ENCODE data around the gene FGGY.

The FGGY gene

DNA sequence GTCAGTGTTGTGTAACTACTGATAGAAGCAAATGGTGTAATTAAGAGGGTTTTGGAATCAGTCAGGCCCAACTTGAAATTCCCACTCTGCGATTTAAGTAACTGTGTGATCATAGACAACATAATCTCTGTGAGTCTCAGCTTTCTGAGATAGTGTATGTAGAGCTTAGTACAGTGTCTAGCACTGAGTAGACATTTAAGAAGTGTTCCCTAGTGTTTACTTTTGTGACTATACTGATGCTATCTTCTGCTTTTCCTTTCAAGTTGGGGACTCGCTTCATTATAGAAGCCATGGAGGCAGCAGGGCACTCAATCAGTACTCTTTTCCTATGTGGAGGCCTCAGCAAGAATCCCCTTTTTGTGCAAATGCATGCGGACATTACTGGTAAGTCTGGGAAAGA is 370.1 kb downstream of the FGGY start:
- DNase-seq, result no peak

DNA sequence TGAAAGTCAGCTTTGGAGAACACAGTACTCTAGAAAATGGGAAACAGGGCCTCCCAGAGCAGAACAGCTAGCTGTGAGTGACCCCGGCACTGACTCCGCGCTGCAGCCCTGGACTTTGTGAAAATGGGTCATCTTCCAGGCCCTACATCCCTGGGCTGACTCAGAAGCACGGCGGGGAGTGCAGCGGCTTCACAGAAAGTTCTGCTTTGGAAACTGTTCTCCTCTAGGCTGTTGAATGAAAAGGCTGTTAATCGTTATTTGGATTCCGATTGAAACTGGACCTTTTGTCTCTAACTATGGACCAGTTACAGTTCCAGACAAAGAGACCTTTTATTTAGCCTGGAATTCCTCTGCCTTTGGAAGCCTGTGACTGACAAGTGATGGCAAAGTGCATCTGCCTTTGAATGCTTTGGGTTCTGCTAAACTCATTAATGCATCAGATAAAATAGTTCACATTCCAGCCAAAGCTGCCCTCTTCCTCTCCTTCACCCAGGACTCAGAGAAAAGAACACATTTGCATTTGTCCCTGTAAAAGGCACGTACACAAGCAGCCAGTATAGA is 372.9 kb downstream of the FGGY start:
- no peak for DNase-seq

DNA sequence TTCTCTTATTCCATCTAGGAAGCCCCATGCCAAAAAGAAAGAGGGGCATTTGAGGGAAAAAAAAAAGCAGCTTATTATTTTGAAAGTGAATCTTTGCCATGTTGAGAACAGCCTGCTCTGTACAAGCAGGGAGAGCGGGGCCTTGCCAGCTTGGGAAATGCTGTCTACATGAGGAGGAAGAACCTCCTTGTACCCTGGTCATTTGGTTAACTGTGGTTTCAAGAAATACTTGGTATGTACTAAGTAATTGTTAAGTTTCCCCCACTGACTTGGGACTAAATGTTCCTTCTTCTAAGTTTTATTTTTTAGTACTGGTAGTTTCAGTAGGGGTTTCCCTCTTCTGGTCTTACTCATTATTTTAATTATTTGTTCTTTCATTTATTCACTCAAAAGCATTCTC is 373.8 kb downstream of the FGGY start:
- DNase-seq, result no peak

DNA sequence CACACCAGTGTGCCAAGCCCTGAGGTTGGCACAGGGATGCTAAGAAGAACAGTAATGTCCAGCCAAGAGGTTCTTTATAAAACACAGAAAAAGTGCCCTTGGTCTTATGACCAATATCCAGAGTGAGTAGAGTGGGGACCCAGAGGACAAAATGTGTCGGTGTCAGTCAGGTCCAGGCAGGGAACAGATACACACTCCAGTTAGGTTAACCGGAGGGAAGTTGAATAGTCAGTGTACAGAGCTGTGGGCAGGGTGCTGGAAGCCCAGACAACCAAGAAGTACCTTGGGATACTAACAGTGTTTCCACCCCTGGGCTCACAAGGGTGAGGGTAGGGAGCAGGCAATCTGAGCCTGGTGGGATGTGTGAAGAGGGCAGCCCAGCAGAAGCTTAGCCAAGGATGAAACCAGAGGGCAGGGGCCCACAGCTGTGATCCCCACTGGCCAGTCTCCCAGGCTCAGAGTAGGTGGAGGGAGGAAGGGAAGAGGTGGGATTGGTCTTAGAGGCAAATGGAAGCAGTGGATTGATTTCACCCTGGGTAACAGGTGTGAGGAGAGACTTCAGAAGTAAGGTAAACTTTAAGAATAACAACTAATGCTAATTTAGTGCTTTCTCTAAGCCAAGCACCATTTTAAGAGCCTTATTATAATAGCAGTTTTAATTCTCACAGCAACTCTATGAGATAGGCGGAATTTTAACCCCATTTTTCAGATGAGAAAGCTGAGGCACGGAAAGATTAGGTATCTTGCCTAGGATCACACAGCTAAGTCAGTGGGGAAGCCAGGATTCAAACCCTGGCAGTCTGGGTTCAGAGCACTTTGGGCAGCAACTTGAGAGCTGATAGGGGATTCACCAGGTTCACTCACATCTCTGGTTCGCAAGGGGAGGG is 374.4 kb downstream of the FGGY start:
- no peak for DNase-seq

DNA sequence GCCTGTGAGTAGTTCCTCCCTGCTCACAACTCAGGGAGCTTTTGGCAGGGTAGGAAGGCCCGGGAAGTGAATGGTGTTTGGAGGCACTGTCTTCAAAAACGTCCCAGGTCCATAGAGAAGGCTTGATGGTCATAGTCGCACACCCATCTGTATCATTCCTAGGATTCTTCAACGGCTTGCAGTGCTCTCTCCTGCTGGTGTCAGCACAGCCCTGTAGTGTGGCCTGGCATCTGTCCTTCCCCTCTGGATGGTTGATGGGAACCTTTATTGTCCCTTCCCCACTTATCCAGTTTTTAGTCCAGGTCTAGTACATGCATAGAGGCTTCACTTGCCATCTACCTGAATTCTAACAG is 375.0 kb downstream of the FGGY start:
- no peak for DNase-seq

DNA sequence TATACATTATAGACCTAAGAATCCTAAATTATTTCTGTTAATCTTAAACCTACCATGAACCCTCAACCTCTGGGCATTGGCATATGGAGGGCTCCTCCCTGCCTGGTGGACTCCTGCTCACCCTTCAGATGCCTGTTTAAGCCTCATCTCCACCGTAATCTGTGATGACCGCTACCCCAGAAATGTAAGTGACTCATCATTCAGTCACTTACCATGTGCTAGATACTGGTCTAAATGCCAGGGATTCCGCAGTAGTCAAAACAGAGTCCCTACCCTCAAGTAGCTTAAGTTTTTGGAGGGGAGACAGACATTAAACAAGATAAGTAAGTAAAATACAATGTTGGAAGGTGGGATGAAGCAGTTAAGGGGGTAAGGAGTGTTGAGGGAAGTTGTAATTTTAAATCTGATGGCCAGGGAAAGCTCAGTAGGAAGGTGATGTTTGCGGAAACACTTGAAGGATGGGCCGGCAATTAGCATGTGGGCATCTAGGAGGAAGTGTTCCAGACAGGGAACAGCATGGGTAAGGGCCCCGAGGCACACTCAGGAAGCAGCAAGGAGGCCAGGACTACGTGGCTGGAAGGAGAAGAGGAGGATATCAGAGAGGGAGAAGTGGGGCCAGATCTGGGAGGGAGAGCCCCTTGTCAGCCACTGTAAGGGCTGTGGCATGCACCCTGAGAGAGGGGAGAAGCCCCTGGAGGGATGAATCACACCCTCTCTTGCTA is 376.1 kb downstream of the FGGY start:
- no peak for DNase-seq

DNA sequence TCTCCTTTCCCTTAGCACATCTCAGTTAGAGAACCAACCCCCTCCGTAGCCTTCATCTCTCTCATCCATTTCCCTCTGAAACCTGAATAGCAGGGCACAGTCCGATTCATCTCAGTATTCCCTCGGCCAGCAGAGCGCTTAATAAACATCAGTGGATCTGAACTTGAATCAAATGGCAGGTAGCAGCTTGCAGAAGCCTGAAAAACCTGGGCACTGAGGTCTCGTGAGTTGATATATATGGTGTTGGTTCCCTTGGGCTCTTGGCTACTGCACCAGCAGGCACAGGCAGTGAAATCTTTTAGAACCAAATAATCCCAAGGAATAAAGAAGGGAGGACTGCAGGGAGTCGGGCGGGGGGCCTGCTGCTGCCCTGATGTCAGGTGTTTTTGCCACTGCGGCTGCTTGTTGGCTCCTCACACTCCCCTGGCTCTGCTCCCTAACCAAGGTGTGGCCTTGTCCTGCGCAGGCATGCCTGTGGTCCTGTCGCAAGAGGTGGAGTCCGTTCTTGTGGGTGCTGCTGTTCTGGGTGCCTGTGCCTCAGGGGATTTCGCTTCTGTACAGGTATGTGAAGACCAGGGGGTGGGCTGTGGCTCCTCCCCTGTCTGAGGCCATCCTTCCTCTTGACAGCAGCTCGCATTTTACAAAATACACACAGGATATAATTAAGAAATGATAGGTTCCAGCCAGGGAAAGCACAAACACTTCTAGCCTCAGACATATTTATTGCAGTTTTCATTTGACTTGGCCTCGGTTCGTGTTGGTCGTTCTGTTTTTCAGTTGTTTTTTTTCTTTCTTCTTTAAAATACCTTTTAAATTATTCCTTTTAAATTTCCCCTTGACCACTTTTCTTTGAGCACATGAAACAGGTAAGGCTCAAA is 376.9 kb downstream of the FGGY start:
- DNase-seq, result no peak

DNA sequence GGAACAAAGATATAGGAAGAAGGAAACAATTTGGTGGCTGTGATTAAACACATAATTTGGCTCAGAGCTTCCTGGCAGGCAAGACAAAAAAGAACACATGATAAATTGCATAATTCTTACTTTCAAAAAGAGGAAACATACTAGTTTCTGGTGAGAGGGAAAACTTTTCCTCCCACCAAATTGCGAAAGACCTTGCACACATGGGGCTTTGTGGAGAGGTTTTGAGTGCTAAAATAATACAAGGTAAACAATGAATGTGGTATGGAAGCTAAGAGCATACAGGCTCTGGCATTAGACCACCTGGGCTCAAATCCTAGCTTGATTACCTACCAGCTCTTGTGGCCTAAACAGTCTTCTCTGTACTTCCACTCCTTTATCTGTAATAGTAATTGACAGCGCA is 377.7 kb downstream of the FGGY start:
- no peak for DNase-seq

DNA sequence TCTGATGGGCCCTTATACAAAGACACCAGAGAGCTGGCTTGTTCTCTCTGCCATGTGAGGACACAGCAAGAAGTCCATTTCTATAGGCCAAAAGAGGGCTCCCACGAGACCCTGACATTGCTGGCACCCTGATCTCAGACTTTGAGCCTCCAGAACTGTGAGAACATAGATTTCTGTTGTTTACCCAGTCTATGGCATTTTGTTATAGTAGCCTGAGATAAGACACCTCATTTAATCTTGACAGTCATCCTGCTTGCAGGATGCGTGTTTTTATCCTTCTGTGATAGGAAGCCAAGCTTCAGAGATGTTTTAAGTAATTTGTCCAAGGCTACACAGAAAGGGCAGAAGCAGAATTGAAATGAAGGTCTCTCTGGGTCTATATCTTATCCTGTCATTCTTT is 379.0 kb downstream of the FGGY start:
- DNase-seq, result no peak

DNA sequence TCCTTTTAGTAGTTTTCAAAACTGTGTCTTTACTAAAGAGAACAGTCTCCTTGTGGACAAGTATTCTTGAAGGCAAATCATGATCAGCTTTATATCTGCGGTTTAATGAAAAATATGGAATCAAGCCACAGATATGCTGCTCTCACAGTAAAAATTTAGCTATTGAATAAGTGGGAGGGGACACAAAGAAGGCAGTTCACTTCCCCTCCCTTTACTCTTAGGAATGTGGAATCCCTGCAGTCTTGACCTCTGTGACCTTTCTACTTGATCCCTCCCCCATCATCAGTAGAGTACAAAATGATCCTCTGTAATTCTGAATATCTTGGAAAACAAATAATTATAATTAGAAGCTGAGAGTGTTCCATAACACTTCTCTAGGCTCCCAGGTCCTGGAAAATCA is 381.1 kb downstream of the FGGY start:
- no peak for DNase-seq

DNA sequence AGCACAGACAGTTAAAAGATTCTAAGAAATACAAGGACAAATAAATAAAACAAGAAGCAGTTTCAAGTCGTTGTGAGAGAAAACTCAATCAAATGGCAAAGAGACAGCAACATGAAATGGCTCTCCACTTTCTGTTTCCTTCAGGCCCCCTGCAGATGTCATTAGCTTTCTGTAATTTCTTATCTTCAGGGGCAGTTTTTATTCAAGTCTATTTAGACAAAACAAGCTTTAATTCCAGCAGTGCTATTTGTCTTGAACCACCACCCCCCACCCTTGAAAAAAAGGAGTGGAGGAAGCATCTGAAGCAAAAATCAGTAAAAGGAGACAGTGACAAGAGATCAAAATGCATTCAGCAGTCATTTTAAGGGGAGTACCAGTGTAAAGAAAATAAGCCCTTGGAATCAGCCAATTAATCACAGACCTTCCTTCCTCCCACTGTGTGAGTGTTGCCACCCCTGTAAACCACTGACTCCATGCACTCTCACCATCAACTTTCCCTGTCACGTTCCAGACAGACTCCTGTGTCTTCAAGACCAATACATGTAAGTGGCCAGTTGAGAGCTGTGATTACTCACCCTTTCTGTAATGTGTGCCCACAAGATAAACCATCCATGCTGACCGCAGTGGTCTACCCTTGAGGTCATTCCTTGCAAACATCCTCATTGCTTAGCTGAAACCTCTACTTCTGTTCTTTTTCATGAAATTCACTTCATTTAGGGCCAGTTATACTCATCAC is 381.8 kb downstream of the FGGY start:
- DNase-seq, result no peak

DNA sequence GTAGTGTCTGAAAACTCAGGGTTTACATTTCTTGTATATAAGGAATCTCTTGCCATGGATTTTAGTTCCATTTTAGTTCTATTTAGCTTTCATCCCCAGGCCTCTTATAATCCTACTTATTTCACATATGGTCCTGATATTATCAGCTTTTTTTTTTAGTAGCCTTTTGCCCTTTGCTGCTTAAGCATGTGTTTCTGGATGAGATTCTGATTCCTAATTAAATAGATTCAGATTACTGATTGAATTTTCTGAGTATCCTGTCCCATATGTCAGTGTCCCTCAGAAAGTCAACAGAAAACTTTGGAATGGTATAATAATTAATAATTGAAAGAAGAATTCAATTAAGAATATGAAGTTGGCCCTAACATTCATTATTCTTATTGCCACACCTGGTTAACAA is 383.1 kb downstream of the FGGY start:
- peak; percentile 84 for DNase-seq

DNA sequence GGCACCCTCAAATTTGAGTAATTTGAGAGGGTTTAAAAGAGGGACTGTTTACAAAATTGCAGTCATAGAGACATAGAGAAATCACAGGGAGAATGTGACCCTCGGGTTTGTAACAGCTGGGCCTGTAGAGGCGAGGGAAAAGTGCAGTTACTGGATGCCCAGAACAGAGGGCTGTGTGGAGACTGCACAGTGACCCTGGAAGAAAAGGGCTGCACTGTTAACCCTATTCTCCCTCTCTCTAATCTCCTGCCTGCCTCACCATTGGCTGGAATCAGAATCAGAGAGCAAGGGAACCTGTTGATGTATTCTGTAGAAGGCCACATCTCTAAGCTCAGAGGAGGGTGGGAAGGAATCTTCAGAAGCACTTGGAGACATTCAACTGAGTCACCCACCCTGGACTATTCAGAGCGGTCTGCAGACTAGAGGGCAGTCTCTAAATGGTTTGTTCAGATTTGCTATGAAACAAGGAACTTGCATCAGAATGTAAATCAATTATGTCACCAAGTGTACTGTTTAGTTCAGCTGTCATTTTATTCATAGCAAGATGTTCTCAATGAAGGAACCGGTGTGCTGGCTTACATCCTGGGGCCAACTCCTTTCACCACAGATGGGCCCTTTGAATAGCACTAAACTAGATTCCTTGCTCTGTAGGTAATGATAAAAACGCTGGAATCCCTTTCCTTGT is 385.6 kb downstream of the FGGY start:
- DNase-seq, result no peak

DNA sequence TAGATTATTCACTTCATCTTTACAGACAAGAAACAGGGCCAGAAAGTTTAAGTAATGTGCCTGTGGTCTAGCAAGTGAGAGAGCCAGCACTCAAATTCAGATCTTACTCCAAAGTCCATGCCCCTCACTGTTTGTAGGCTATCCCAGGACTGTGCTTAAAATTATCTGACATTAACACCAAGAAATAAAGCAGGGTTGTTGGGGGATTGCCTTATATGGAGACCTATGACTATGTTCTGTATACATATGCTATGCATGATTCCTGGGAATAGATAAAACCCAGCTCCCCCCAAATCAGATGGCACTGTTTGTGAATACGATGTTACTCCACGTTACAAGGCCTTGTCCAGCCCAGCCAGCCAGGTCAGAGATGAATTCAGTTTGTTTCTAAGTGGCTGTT is 386.3 kb downstream of the FGGY start:
- DNase-seq, result no peak

DNA sequence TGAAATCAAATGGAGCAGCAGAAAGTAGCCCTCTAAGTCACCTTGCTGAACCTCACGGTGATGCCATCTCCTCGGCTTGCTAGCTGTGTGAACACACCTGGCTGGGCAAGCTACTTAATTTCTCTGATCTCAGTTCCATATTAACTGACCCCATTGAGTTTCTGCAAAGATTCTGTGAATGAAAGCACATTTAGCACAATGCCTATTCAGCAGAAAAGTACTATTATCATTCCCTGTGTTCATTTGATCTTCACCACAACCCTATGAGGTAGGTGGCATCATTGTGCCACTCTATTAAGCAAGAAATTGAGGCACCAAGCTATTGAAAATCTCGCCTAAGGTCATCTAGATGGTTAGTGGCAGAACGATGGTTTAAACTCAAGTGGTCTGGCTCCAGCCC is 387.8 kb downstream of the FGGY start:
- no peak for DNase-seq

DNA sequence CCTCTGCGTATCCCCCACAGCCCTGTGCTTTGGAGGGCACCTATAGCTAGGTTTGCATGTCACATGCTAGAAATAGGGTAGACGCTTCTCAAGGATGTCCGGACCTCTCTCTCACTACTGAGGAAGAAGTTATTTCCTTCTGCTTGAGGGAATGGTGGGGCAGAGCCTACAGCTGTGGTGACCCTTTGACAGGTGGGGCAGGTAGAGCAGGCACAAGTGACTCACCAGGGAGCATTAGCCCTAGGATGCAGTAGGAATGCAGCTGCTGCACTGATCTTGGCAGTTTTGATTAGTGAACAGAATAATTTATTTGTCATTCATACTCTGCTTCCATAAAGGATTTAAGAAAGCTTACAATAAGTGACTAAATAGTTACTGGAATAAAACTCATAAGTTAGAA is 388.2 kb downstream of the FGGY start:
- no peak for DNase-seq

DNA sequence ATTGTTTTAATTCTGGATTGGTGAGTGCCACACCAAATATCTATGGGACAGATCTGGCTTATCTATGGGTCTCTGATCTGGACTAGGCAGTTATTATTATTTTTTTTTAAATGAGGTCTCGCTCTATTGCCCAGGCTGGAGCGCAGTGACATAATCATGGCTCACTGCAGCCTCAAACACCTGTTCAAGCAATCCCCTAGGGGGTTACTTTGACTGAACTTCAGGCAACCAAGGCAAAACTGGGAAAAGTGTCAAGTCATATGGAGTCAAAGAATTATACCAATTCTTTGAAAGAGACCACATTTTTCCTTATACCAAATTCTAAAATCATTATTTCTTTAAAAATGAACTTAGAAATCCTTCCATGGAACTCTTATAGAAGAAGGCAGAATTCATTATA is 388.8 kb downstream of the FGGY start:
- DNase-seq, result peak; percentile 12

DNA sequence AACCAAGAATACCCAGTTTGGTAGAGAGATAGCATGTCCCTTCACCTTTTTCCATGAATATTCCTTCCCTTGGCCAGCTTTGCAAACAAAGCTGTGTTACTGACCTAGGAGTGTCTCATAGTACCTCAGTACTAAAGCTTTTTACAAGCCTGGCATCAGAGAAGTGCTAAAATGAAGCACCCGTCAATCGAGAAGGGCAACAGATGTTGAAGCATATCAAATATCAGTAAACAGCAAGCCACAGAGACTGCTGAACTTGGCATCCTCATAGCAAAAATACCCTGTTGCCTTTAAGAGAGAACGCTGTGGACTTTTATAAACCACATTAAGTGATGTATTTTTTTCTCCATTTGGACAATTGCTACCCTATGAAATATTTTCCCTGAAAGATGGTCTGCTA is 389.3 kb downstream of the FGGY start:
- peak; percentile 83 for DNase-seq

DNA sequence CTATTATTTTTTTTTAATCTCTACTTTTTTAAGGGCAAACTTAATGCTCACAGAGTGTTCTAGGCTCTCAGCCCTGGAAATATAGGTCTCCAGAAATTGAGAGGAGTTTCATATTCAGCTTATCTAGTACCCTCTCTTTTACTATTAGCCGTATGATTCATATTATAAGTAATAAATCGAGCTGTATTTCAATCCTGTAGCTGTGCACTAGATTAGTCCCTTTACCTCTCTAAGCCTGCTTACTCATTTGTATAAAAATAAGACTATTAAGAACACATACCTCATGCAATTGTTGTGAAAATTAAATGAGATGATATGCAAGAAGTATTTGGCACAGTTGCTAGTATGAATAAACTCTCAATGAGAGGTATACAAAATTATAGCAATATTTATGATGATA is 389.7 kb downstream of the FGGY start:
- DNase-seq, result peak; percentile 57

DNA sequence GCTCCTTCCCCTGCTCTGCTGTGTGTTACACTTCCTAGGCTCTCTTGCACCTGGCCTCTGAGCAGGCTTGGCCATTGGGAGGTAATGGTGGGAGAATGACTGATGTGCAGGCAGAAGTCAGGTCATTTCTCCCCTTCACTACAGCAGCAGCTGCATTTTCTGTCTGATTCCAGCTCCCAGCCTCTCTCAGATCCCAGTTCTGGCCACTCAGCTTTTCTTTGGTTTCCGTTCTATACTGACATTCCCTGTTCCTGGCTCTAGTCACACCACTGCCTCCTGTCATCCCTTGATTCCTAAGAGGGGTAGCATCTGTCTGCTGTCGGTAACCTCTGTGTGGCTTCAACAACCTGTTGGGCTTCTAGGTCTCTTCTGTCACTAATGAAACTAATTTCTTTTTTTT is 390.2 kb downstream of the FGGY start:
- DNase-seq, result peak; percentile 77

DNA sequence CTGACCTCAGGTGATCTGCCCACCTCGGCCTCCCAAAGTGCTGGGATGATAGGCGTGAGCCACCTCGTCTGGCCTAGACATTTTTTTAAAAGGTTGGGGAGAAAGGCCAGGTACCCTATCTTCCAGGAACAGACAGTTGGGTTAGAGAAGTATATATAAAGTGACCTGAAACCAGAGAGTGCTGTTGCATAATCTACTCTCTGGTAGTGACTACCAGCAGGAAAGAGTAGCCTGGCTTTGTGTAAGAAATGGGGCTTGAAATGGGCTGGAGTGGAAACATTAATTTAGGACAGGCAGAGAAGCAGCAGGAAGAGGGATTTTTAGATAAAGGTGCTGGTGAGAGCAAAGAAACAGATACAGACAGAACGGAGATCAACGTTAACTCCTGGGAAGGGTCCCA is 392.1 kb downstream of the FGGY start:
- DNase-seq, result no peak

DNA sequence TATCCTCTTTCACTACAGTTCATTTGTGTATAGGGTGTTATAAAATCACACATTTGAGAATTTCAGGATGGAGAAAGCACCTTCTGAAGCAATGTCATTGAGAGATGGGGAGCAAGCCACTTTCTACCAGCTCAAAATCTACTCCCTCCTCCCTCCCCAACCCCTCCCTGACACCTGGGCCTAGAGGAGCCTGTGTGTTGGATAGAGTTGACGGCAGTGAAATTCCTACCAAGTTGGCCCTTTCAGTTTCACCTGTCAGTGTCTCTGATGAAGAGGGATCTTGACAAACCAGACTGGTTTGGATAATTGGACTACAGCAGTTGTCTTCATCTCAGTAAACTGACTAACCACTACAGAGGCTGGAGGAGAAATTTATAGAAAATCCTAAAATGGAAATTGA is 392.8 kb downstream of the FGGY start:
- no peak for DNase-seq
